Forelimb muscle (tissue), 1 donor: ENCODE data around the gene ARPC5. TPM values are rescaled to one million over a fixed set of nuclear protein-coding genes. Genes with fewer than 3 reads are reported as not detected.
"Not testable (repeated sequence)": the region's sequence is repeated elsewhere in the genome, so short reads cannot be mapped to it uniquely, and the experiment has no call there.

Source experiments
- DNase-seq: peaks from one replicate; pipeline ENCODE4 v3.0.0-alpha.2; 2013; ENCODE audit warnings: low read depth
- polyA plus RNA-seq: library from polyadenylated mRNA; unstranded; fragments of 120-200 nt; gene quantifications from one replicate; pipeline ENCODE4 v1.2.1, GENCODE V29; 2013; ENCODE audit not compliant: insufficient read length

The ARPC5 gene
- 84.6 TPM for polyA plus RNA-seq

DNA sequence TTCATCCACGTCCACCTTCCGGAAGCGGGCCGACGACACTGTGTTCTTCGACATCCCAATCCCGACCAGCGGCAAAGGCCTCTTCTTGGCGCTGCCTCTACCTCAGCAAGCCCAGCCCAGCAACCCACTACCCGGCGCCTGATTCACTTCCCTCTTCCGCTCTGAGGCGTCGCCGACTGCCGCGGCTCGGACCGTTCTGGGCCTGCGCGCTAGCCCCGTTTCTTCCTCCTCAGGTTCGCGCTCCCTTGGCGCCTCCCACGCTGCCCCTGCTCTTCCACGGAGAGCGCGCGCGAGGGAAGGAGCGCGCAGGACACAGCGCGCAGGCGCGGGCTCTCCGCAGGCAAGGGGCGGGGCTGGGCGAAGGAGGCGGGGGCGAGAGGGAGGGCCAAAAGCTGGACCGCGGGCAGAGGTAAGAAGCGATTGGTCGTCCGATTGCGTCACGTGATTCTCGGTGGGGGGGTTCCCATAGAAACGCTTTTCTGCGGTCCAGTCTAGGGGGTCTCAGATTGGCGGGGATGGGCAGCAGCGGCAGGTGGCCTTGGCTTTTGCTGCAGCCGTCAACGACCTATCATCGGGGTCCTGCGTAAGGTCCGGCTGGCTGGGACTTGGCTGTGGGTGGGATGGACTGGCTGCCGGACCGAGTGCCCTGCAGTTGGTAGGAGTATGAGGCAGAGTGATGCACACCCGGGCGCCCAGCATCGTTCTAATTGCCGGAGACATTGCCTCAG lies at the start of gene ARPC5:
Gene ARPC5 (minus strand): TSS at position 178 of the 728 bp plus-strand sequence. CDS start 124 bp downstream, at position 54.
- DNase-seq, result peak; percentile 89

- DNase-seq, result no peak
Observed at GRCh38 chr1:183685112-183685713, 49.6 kb upstream of the ARPC5 start.

DNA sequence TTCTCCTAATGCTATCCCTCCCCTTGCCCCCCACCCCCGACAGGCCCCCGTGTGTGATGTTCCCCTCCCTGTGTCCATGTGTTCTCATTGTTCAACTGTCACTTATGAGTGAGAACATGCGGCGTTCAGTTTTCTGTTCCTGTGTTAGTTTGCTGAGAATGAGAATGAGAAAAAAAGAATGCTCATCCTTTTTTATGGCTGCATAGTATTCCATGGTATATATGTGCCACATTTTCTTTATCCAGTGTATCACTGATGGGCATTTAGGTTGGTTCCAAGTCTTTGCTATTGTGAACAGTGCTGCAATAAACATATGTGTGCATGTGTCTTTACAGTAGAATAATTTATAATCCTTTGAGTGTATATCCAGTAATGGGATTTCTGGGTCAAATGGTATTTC lies 43.8 kb upstream of the ARPC5 start:
- DNase-seq, result not testable (repeated sequence)

GRCh38 chr1:183678819-183679218 lies 43.2 kb upstream of the ARPC5 start:
- no peak for DNase-seq

- DNase-seq, result no peak
Observed at GRCh38 chr1:183676586-183677189, 41.1 kb upstream of the ARPC5 start.

GRCh38 chr1:183675883-183676585 lies 40.5 kb upstream of the ARPC5 start:
- no peak for DNase-seq

- DNase-seq, result no peak
Observed at GRCh38 chr1:183675381-183675780, 39.8 kb upstream of the ARPC5 start.

- DNase-seq, result peak; percentile 77
Observed at GRCh38 chr1:183674886-183675285, 39.3 kb upstream of the ARPC5 start.

DNA sequence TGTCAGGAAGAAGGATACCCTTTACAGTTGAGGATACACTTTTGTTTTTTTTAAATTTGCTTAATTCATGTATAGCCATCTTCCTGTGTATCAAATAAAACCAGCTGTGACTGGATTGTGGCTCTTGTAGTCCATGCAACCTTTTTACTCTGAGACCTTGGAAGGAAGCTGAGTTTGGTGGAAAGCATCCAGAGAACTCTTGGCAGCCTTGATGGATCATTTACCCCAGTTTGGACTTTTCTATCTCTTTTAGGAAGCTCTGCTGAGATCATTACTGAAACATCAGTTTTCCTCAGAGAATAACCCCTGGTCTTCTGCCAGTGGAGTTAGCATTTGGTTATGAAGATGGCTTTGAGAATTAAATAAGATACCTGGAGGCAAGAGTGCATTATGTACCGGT lies 38.8 kb upstream of the ARPC5 start:
- DNase-seq, result peak; percentile 96

DNA sequence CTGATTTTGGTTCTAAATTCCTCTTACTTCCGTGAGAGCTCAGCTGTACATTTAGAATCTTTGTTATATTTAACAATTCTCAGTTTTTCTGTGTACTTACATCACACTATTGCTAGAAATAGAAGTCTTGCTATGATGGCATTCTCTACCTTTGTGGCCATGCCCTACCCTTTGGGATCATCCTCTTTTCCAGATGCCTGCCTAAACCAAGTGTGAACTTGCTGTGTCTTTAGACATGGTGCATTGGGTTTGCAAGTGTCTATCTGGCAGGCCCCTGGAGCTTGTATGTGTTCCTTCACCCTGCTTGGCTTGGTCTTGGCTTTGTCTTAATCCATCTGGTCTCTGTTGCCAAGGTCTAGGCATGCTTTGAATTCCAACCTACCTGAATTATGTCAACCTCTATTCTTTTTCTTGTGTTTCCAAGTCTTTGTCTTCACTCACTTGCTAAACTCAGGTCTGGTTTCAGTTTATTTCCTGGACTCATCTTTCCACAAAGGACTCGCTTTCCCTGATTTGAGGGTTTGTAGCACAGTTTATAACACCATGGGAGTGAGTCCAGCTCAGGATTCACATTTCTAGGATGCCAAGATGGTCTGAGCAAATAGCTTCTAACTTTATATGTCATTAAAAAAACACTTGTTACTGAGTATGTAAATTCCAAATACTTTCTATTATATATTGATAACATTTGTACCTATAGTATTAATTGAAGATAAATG lies 38.2 kb upstream of the ARPC5 start:
- DNase-seq, result no peak

DNA sequence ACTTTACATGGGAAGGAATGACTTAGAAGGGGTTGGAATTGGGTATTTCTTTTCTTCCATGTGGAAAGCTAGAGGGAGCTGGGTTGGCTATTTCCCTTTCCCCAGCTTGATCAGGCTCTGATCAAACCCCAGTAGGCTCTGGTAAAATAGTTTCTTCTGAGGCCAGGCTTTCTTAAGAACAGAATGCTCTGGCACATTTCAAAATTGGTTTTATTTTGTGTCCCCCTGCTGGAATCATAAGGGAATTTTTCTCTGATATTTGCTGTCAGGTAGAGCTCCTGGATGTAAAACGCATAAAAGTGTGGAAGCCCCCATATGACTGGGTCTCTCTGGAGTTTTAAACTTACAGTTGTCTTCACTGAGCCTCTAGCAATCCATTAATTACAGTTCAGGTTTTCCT lies 34.6 kb upstream of the ARPC5 start:
- no peak for DNase-seq

DNA sequence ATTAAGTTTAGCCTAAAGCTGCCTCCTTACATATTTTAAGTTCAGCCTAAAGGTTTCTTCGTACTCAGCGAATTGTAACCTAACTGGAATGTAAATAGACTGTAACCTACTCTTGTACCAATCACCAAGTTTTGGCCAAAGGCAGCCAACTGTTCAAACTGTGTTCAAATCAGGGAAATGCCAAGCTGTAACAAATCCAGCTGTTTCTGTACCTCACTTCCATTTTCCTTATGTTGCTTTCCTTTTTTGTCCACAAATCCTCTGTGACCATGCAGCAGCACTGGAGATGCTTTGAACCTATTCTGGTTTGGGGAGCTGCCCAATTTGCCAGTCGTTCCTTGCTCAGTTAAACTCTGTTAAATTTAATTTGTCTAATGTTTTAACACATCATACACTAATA lies 20.8 kb upstream of the ARPC5 start:
- no peak for DNase-seq

DNA sequence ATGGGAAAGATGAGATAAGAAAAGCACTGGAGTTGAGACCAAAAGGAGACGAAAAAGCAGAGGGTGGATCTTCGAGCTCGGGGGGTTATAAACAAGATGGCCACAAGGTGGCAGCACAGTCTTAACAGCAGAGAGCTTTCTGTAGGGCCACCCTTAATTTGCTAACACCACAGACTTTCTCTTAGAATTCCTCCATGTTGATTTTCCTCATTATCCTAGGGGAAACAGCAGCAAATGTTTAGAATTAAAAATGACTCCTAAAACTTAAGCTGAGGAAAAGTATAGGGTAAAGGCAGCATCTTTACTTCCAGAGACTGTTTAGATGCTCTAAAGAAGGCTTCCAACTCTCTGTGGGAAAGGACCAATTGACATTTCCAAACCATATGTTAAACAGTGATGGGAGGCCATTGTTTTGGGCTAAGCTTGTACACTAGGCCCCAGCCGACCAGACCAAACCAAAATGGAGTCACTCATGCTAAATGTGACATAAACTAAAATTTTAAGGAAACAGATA lies 20.0 kb upstream of the ARPC5 start:
- DNase-seq, result no peak

DNA sequence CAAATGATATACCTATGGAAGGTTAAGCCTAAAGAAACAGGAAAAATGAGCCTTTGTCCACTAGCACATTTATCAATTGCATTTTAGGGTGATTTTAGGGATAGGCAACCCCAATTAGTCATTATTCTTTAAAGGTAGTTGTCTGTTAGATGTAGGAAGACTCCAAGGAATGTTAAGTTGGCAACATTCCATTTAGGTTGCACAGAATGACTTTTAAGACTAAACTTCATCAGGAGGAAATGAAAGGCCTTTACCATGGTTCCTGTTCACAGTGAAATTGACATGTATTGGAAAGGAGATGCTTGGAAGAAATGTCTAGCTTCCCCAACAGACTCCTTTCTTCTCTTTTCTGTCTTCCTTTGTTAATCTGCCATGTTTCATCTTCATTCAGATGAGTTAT lies 19.1 kb upstream of the ARPC5 start:
- no peak for DNase-seq

- no peak for DNase-seq
Observed at GRCh38 chr1:183653876-183654451, 18.4 kb upstream of the ARPC5 start.

DNA sequence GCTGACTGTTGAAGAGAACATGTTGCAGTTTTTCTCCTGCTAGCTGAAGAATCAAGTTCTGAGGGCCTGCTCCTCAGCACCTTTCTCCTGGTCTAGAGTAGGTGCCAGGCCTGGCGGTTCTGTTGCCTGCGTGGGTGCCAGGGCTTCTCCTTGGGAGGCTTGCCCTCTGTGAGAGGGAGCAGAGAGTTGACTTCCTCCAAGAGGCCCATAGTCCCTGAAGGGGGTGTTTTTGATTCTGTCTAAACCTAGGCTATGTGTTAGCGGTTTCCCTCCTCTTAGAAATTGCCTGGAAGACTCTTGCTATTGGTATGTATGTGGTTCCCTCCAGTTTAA lies 17.8 kb upstream of the ARPC5 start:
- DNase-seq, result no peak

- no peak for DNase-seq
Observed at GRCh38 chr1:183652547-183653461, 17.2 kb upstream of the ARPC5 start, which contains the start of gene APOBEC4. APOBEC4 (minus strand) TSS chr1:183653316; CDS start chr1:183648781, 4,535 bp downstream.

DNA sequence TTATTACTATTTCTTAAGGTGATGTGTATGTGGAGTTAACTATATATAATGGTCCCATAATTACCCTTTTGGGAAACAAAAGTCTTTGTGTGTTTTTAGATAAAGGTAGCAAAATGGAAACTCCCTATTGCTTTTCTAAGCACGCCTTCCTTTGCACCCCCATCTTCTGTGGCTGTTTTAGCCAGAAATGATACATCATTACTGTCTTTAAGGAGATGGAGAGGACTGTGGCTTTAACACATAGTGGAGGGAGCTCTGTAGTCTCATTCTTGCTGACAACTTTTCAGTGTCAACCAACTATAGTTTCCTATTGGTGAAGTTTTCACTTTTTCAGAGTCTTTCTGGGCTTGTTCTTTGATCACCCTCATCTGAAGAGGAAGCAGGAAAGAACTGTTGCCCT lies 16.5 kb upstream of the ARPC5 start:
- DNase-seq, result no peak

DNA sequence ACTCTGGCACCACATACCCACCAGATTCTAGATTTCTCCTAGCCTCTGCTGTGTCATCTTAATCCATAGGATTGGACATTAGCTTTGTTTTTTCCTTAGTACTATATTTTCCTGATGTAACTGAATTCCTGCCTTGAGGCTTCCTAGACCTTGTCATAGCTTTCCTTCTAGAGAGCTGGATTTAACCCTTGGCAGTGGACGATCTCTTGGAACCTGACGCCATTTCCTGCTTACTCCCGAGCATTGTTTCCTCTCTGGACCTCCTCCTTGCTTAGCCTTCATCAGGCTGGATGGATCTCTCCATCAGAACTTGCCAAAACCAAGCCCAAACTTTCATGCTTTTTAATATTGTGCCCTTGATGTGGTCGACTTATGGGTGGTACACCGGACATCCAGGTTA lies 16.0 kb upstream of the ARPC5 start:
- DNase-seq, result no peak

DNA sequence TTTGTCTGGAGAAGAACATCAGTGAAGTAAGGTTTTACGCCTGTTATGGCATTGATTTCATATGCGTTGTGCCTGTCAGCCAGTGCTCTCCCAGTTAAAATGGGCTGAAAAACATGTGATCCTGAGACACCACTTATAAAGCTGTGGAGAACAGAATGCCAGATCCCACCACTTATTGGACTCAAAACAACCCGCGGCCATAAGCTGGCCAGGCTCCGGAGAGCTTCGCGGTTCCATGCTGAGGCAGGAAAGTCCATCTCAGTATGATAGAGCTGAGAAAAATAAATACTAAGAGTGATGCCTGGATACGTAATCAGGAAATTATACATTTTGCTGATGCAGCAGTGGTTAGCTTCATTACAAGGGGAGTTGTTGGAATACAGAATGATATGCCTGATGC lies 12.5 kb upstream of the ARPC5 start:
- DNase-seq, result no peak
